AG04450 (cell line): Measurements from ENCODE around the gene FCHSD2. TPM values are rescaled to one million over a fixed set of nuclear protein-coding genes. Genes with fewer than 3 reads are reported as not detected.

ENCODE experiments used
- CTCF ChIA-PET: fragments of 300-600, 350-600 bp; formaldehyde crosslinking; extraction: SDS; loops from one replicate; lab custom pipeline; 2022; ENCODE audit warnings: antibody characterized with exemption, inconsistent platforms; lab: Charles Lee
- POLR2A ChIA-PET: fragments of 350-600 bp; formaldehyde crosslinking; extraction: SDS; loops from one replicate; lab custom pipeline; 2021; ENCODE audit warnings: antibody characterized with exemption, inconsistent platforms; lab: Yijun Ruan, JAX
- DNase-seq: peaks from one replicate; pipeline ENCODE4 v3.0.0-alpha.2; 2011; ENCODE audit warnings: low read depth, low spot score
- H3K27ac ChIP-seq: one replicate; pipeline ENCODE4 v1.5.1; 2012; ENCODE audit warnings: low read depth, low read length, control low read depth
- H3K27me3 ChIP-seq: one replicate; pipeline ENCODE4 v1.6.0; 2012; ENCODE audit warnings: low read length; ENCODE audit not compliant: control insufficient read depth, insufficient read depth
- H3K4me3 ChIP-seq: 2 replicates; pipeline ENCODE4 v1.5.1; 2011; ENCODE audit warnings: mild to moderate bottlenecking, low read depth, low read length, control low read depth
- H3K9me3 ChIP-seq: 2 replicates; pipeline ENCODE4 v1.5.1; 2012; ENCODE audit warnings: low read length; ENCODE audit not compliant: control insufficient read depth, insufficient read depth
- polyA plus RNA-seq: library from polyadenylated mRNA; depleted of rRNA; stranded (reverse); fragments of >200 nt; gene quantifications from 2 replicates; pipeline ENCODE4 v1.2.3, GENCODE V29; 2011
- TF ChIP-seq, protein P1 (sequence below): IDR thresholded peaks from 2 replicates; pipeline ENCODE4 v1.5.1; 2011; ENCODE audit warnings: low read depth, low read length, control low read depth, inconsistent platforms

Gene FCHSD2
- polyA plus RNA-seq, 1 experiment = 24.7 TPM

DNA sequence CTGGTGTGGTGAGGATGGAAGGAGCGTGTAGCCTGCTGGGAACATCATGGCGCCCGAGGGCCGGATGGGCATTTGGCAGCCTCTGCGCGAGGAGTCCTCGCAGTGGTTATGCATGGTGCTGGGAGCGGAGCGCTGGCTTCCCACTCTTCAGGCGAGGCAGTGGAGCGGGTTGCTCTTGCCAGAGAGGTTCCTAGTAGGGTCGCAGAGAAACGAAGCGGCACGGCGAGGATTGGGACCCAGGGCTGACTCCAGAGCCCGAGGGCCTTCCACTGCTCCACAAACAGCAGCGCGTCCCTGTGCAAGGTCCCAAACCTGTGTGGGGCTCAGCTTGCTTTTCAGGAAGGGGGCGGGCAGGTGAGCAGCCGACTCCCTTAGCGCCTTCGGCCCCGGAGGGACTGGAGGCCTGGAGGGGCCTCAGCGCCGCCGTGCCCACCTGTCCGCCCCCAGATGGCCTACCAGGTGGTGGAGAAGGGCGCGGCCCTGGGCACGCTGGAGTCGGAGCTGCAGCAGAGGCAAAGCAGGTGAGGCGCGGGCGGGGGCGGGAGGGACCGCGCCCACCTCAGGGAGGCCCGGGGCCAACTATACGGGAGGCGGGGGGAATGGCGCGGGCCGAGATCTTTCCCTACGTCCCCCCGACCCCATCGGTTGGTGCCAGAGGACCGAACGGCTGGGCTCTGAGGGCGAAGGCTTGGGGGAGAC lies 320.7 kb downstream of the FCHSD2 start:
- H3K27ac ChIP-seq = no peak overlapping the region
- H3K9me3 ChIP-seq = no peaks in the 10 kb centered on the region
- POLR2A ChIA-PET = no interaction called here
- no peak for DNase-seq
- H3K27me3 ChIP-seq = no peaks in the 10 kb centered on the region
- TF ChIP-seq, protein P1, sequence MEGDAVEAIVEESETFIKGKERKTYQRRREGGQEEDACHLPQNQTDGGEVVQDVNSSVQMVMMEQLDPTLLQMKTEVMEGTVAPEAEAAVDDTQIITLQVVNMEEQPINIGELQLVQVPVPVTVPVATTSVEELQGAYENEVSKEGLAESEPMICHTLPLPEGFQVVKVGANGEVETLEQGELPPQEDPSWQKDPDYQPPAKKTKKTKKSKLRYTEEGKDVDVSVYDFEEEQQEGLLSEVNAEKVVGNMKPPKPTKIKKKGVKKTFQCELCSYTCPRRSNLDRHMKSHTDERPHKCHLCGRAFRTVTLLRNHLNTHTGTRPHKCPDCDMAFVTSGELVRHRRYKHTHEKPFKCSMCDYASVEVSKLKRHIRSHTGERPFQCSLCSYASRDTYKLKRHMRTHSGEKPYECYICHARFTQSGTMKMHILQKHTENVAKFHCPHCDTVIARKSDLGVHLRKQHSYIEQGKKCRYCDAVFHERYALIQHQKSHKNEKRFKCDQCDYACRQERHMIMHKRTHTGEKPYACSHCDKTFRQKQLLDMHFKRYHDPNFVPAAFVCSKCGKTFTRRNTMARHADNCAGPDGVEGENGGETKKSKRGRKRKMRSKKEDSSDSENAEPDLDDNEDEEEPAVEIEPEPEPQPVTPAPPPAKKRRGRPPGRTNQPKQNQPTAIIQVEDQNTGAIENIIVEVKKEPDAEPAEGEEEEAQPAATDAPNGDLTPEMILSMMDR = no peak
- H3K4me3 ChIP-seq = peak overlapping the region; percentile 63
- CTCF ChIA-PET = interaction anchor here (0.6 to 1.7 kb wide), 2 partner anchors 28 to 96 kb away, joined by 10 to 14 read pairs; no protein-coding TSS in a partner anchor

DNA sequence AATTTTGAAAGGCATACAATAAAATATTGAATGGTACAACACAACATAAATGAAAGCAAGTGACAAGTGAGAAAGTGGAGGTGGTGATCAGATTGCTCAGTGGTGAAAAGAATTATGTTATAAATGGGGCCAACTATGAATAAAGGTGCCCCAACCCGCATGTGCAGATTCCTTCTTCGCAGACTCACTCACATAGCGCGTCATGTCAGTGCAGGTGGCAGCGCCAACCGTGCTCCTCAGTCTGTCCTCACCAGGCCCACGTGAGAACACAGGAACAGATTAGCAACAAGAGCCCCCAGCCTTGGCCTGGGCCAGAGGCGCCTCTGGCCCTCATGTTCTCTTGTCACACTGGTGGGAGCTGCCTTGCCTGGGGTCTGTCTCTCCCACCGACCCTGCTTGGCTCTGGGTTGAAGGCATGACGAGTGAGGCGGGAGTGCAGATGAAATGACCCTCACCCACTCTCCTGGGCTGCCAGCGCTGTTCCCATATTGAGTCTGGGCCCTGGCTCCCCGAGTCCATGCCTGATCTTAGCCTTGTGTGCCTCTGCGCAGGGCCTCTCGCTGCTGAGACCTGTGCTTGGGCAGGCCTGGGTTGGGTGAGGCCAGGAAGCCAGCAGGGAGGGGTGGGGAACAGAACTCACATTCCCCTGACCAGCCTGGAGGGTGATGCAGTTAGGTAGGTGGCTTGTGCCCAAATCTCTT lies 321.5 kb downstream of the FCHSD2 start:
- POLR2A ChIA-PET = no interaction called here

DNA sequence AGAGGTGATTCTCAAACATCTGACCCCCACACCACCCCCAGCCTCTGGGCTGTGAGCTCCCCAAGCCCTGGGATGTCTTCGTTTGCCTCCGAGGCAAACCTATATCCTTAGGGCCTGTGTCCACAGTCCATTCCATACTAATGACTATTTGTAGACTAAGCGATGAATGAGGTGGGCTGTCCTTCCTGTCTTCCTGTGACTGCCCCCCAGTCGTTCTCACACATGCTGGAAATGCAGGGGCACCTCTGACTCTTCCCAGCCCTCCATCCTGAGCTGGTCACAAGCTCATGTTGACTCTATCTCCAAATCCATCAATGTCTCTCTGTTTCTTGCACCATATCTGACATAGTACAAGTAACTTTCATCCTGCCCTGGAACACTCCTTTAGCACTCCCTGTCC lies 323.1 kb downstream of the FCHSD2 start:
- DNase-seq = no peak
- no peak overlapping the region for H3K4me3 ChIP-seq
- CTCF ChIA-PET = interaction anchor here (1.0 to 1.5 kb wide), 3 partner anchors 94 to 532 kb away, joined by 3 to 6 read pairs (median 5); no protein-coding TSS in a partner anchor

More for the DNA sequence above, 321.5 kb downstream of the FCHSD2 start:
- Histone ChIP-seq H3K27ac (no peak overlapping the region), H3K27me3 (no peaks in the 10 kb centered on the region), H3K4me3 (no peak overlapping the region), H3K9me3 (no peaks in the 10 kb centered on the region)
- TF ChIP-seq, protein P1 = no peak
- no peak for DNase-seq
- CTCF ChIA-PET = interaction anchor here (0.6 kb wide), 1 partner anchor 29 kb away, joined by 10 read pairs; no protein-coding TSS in a partner anchor

DNA sequence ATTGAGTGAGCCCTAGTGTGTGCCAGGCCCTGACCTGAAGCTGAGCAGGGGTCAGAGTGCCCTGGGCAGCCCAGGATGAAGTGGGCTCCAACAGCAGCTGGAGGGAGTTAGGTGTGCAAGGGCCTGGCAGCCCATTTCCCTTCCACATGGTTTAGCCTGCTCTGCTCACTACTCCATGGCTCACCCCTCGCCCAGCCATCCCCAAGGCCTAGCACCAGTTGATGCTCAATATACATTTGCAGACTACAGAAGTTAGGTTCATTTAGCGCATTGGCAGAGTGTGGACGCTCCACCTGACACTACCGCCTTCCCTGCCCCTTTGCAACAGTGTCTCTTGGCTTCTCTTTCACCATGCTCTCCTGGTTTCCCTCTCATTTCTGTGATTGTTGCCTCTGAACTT lies 324.2 kb downstream of the FCHSD2 start:
- ChIA-PET POLR2A (no interaction called here), CTCF (no interaction called here)
- H3K9me3 ChIP-seq = no peaks in the 10 kb centered on the region
- DNase-seq = no peak
- H3K27me3 ChIP-seq = no peaks in the 10 kb centered on the region
- H3K4me3 ChIP-seq = no peak overlapping the region
- no peak overlapping the region for H3K27ac ChIP-seq
- TF ChIP-seq, protein P1 = no peak

More for the DNA sequence above, 323.1 kb downstream of the FCHSD2 start:
- TF ChIP-seq, protein P1 = no peak
- Histone ChIP-seq H3K27me3 (no peaks in the 10 kb centered on the region), H3K27ac (no peak overlapping the region), H3K9me3 (no peaks in the 10 kb centered on the region)
- POLR2A ChIA-PET = no interaction called here
